OCI-LY7 (cell line): ENCODE data around the gene MAP7D3. TPM values are rescaled to one million over a fixed set of nuclear protein-coding genes. Genes with fewer than 3 reads are reported as not detected.

ENCODE experiments used
- BruUV-seq: library from RNA; stranded (reverse); fragments of 400-500 nt; replicated peaks from 2 replicates; lab custom pipeline; 2021; lab: Mats Ljungman, UMichigan
- CTCF ChIA-PET: fragments of 300-600 bp; sonication (Branson Sonifier 250); formaldehyde crosslinking; loops from one replicate; lab custom pipeline; 2022; ENCODE audit warnings: antibody characterized with exemption; ENCODE audit not compliant: unreplicated experiment; lab: Charles Lee
- POLR2A ChIA-PET: fragments of 300-600 bp; sonication (Branson Sonifier 250); formaldehyde crosslinking; loops from one replicate; lab custom pipeline; 2022; ENCODE audit warnings: antibody characterized with exemption; lab: Charles Lee
- DNase-seq: peaks from one replicate; pipeline ENCODE4 v3.0.0-alpha.2; 2015; ENCODE audit warnings: low spot score
- H2AFZ ChIP-seq: fragments of 200-600 bp; sonication (generic), shearing (Covaris generic); 2 replicates; pipeline ENCODE4 v1.6.1; 2014; ENCODE audit warnings: mild to moderate bottlenecking, antibody characterized with exemption, low read length, moderate library complexity
- H3K27ac ChIP-seq: fragments of 200-600 bp; sonication (generic); 2 replicates; pipeline ENCODE4 v1.5.1; 2014; ENCODE audit warnings: mixed run types, low read depth, mild to moderate bottlenecking, moderate library complexity, low read length, inconsistent platforms; ENCODE audit not compliant: poor library complexity, severe bottlenecking
- H3K36me3 ChIP-seq: fragments of 200-600 bp; sonication (generic); 2 replicates; pipeline ENCODE4 v1.6.1; 2014; ENCODE audit warnings: mild to moderate bottlenecking, antibody characterized with exemption, low read length, moderate library complexity, mixed read lengths; ENCODE audit not compliant: insufficient read depth
- H3K4me1 ChIP-seq: fragments of 200-600 bp; sonication (generic); 2 replicates; pipeline ENCODE4 v1.5.1; 2014; ENCODE audit warnings: mild to moderate bottlenecking, low read length; ENCODE audit not compliant: insufficient read depth, poor library complexity, severe bottlenecking
- H3K4me2 ChIP-seq: fragments of 200-600 bp; sonication (generic); 2 replicates; pipeline ENCODE4 v1.6.1; 2014; ENCODE audit warnings: mild to moderate bottlenecking, low read length
- H3K4me3 ChIP-seq: fragments of 200-600 bp; sonication (generic); 2 replicates; pipeline ENCODE4 v1.5.1; 2014; ENCODE audit warnings: mild to moderate bottlenecking, low read depth, low read length; ENCODE audit not compliant: poor library complexity, severe bottlenecking
- H3K79me2 ChIP-seq: fragments of 200-600 bp; sonication (generic); 2 replicates; pipeline ENCODE4 v1.6.1; 2016; ENCODE audit warnings: low read depth, mild to moderate bottlenecking, low read length, moderate library complexity, mixed read lengths; ENCODE audit not compliant: insufficient read depth
- H3K9me2 ChIP-seq: fragments of 200-600 bp; sonication (generic); 2 replicates; pipeline ENCODE4 v1.6.1; 2016; ENCODE audit warnings: mild to moderate bottlenecking, low read length, mixed read lengths; ENCODE audit not compliant: insufficient read depth
- H3K9me3 ChIP-seq: fragments of 200-600 bp; sonication (generic); 2 replicates; pipeline ENCODE4 v1.6.1; 2014; ENCODE audit warnings: mild to moderate bottlenecking, mixed run types, low read length, mixed read lengths
- H4K20me1 ChIP-seq: fragments of 200-600 bp; sonication (generic); 2 replicates; pipeline ENCODE4 v1.6.1; 2014; ENCODE audit warnings: mild to moderate bottlenecking, antibody characterized with exemption, low read length, moderate library complexity, mixed read lengths; ENCODE audit not compliant: insufficient read depth
- CTCF ChIP-seq: fragments of 200-600 bp; sonication (generic); conservative IDR thresholded peaks from 2 replicates; pipeline ENCODE4 v1.5.1; 2014; ENCODE audit warnings: mild to moderate bottlenecking, antibody characterized with exemption, low read length, moderate library complexity, mixed read lengths
- EZH2phosphoT487 ChIP-seq: fragments of 200-600 bp; sonication (generic); IDR thresholded peaks from 2 replicates; pipeline ENCODE4 v1.6.1; 2018; ENCODE audit warnings: low read depth, borderline replicate concordance, mild to moderate bottlenecking, mixed run types, antibody characterized with exemption, low read length, moderate library complexity, mixed read lengths
- intact Hi-C: fragments of 100-400 bp; cut with micrococcal nuclease; formaldehyde crosslinking; loops from one replicate; pipeline ENCODE4 v1.10.0; 2022; ENCODE audit not compliant: unreplicated experiment
- total RNA-seq, 2 experiments: library from RNA; depleted of rRNA in 1 of 2; stranded (reverse); fragments of >200 nt in 1 of 2; shearing (Covaris generic) in 1 of 2; gene quantifications; 2 replicates each; pipeline ENCODE4 v1.2.3, GENCODE V29; 2014 to 2022

MAP7D3 gene
- total RNA-seq, 2 experiments from 2014 or later = 7.7 to 15.6 TPM

GRCh38 chrX:136268051-136269048, 17.1 kb upstream of the MAP7D3 start:
- no peaks in the 10 kb centered on the region for H3K9me2 ChIP-seq
- no peak overlapping the region for H3K4me3 ChIP-seq
- peak overlapping the region; percentile 80 for H2AFZ ChIP-seq
- H3K36me3 ChIP-seq = no peaks in the 10 kb centered on the region
- intact Hi-C loops = loop anchor here (5.0 kb wide), 2 partner anchors 106 to 236 kb away; no protein-coding TSS in a partner anchor
- H3K27ac ChIP-seq = no peak overlapping the region
- peaks cover 33% of the 10 kb centered on the region for H3K4me1 ChIP-seq
- TF ChIP-seq EZH2phosphoT487 = no peak
- peak; percentile 84 for TF ChIP-seq CTCF
- no peaks in the 10 kb centered on the region for H3K79me2 ChIP-seq
- H3K4me2 ChIP-seq = no peak overlapping the region
- DNase-seq = peak; percentile 63
- no peaks in the 10 kb centered on the region for H4K20me1 ChIP-seq
- CTCF ChIA-PET = no interaction called here
- no TSS peak for BruUV-seq
- no peaks in the 10 kb centered on the region for H3K9me3 ChIP-seq
- POLR2A ChIA-PET = interaction anchor here (0.6 to 1.2 kb wide), 2 partner anchors 237 to 240 kb away, joined by 3 to 4 read pairs; no protein-coding TSS in a partner anchor

GRCh38 chrX:136266828-136267227, 15.6 kb upstream of the MAP7D3 start:
- intact Hi-C loops = loop anchor here (5.0 kb wide), 2 partner anchors 105 to 235 kb away; no protein-coding TSS in a partner anchor
- Histone ChIP-seq H3K36me3 (no peaks in the 10 kb centered on the region), H3K9me3 (no peaks in the 10 kb centered on the region), H3K9me2 (no peaks in the 10 kb centered on the region), H4K20me1 (no peaks in the 10 kb centered on the region), H3K4me1 (peaks cover 28% of the 10 kb centered on the region), H3K79me2 (no peaks in the 10 kb centered on the region), H2AFZ (no peak overlapping the region), H3K4me2 (no peak overlapping the region), H3K27ac (no peak overlapping the region), H3K4me3 (no peak overlapping the region)
- no TSS peak for BruUV-seq
- TF ChIP-seq CTCF (no peak), EZH2phosphoT487 (no peak)
- no peak for DNase-seq
- ChIA-PET POLR2A (interaction anchor here (0.7 kb wide), 1 partner anchor 14 kb away, joined by 3 read pairs; no protein-coding TSS in a partner anchor), CTCF (no interaction called here)
